ENCODE results near the gene ZC3H6. TPM values are rescaled to one million over a fixed set of nuclear protein-coding genes. Genes with fewer than 3 reads are reported as not detected.

ZC3H6 gene
- total RNA-seq, 1 donor from 2014 or later: 12.0 TPM

DNA sequence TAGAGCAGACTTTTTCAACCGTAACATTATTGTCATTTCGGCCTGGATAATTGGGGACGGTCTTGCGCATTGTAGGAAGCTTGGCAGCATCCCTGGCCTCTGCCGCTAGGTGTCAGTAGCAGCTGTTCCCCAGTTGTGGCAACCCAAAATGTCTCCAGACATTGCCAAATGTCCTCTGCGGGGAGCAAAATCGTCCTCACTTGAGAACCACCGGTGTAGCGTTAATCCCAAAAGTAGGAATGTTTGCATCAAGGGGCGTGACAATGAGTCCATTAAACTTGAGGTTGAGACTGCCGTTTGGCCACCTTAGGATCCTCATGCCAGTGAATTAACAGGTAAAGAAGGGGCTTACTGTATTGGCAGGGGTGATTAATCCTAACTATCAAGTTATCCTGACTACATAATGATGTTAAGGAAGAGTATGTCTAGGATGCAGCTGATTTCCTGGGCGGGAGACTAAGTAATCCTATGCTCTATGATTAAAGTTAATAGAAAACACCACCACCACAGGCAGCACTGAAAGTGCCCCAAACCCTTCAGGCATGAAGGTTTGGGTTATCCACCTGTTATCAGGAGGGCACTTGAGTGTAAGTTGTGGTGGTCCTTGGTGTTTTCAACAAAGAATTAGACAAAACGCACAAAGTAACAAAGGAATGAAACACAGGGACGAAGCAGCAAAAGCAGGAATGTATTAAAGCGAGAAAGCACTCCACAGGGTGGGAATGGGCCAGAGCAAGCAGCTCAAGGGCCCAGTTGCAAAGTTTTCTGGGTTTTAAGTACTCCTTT, 15.7 kb upstream of the ZC3H6 start:
- Histone ChIP-seq H3K4me1 (peaks cover 6% of the 10 kb centered on the region), H3K4me3 (no peak overlapping the region), H3K9me3 (no peaks in the 10 kb centered on the region), H3K27me3 (no peaks in the 10 kb centered on the region), H3K27ac (no peak overlapping the region), H3K36me3 (no peaks in the 10 kb centered on the region)
- intact Hi-C loops (cut with DNase I): loop anchor here (10.0 kb wide), 2 partner anchors 135 to 175 kb away; partner anchors contain the start of gene RGPD8
- DNase-seq (ENCODE audit: extremely low spot score in 2 of 2): no peak
- TF ChIP-seq POLR2A (IDR thresholded peaks at IDR 0.05) (no peak), POLR2AphosphoS5 (IDR thresholded peaks at IDR 0.05; ENCODE audit: insufficient read depth in 1 of 2, low read depth in 1 of 2) (peak in 1 of 2 donors; percentile 37)
- TF ChIP-seq, protein P1, sequence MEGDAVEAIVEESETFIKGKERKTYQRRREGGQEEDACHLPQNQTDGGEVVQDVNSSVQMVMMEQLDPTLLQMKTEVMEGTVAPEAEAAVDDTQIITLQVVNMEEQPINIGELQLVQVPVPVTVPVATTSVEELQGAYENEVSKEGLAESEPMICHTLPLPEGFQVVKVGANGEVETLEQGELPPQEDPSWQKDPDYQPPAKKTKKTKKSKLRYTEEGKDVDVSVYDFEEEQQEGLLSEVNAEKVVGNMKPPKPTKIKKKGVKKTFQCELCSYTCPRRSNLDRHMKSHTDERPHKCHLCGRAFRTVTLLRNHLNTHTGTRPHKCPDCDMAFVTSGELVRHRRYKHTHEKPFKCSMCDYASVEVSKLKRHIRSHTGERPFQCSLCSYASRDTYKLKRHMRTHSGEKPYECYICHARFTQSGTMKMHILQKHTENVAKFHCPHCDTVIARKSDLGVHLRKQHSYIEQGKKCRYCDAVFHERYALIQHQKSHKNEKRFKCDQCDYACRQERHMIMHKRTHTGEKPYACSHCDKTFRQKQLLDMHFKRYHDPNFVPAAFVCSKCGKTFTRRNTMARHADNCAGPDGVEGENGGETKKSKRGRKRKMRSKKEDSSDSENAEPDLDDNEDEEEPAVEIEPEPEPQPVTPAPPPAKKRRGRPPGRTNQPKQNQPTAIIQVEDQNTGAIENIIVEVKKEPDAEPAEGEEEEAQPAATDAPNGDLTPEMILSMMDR (IDR thresholded peaks at IDR 0.05): peak; percentile 71 to 86 (median 85)

DNA sequence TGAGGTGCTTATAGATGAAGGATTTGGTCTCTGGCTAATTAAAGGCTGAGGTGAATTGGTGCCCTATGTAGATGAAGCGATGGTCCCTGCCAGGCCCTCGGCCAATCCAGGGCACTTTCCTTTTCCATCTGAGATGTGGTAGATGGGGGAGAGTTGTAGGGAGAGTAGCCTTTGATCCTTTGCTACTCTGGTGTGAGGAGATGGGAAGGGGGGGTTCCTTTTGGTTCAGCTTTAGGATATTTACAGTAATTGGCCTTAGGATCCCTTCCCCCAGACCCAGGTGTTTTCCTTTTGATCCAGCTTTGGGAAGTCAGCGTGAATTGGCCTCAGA, 15.1 kb upstream of the ZC3H6 start:
- intact Hi-C loops (cut with DNase I): no loop called here
- Histone ChIP-seq H3K4me3 (no peak overlapping the region), H3K4me1 (peaks cover 4% of the 10 kb centered on the region), H3K9me3 (no peaks in the 10 kb centered on the region), H3K27ac (no peak overlapping the region), H3K27me3 (no peaks in the 10 kb centered on the region), H3K36me3 (no peaks in the 10 kb centered on the region)
- no peak for DNase-seq (ENCODE audit: extremely low spot score in 2 of 2)
- TF ChIP-seq POLR2AphosphoS5 (IDR thresholded peaks at IDR 0.05; ENCODE audit: insufficient read depth in 1 of 2, low read depth in 1 of 2): no peak
- TF ChIP-seq, protein P1 (IDR thresholded peaks at IDR 0.05): no peak
- no peak for TF ChIP-seq POLR2A (IDR thresholded peaks at IDR 0.05)

DNA sequence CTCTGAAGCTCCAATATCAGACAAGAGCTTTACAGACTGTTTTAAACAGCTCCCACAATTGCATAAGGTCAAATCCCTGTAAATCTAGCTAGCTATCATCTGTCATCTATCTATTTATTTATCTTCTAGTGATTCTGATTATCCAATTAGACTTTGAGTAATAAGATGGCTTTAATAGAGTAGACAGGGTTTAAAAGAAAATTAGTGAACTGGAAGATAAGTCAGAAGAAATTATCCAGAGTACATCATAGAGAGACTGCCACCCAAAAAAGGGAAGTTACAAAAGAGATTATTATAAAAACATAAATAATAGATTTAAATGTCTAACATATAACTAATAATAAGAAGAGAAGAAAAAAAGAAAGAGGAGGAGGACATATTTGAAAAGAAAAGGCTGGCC, 12.5 kb upstream of the ZC3H6 start:
- no peaks in the 10 kb centered on the region for H3K4me1 ChIP-seq
- DNase-seq (ENCODE audit: extremely low spot score in 2 of 2): no peak
- no peaks in the 10 kb centered on the region for H3K36me3 ChIP-seq
- TF ChIP-seq POLR2AphosphoS5 (IDR thresholded peaks at IDR 0.05; ENCODE audit: insufficient read depth in 1 of 2, low read depth in 1 of 2): no peak
- intact Hi-C loops (cut with DNase I): no loop called here
- no peaks in the 10 kb centered on the region for H3K9me3 ChIP-seq
- no peak overlapping the region for H3K27ac ChIP-seq
- no peaks in the 10 kb centered on the region for H3K27me3 ChIP-seq
- H3K4me3 ChIP-seq: no peak overlapping the region

DNA sequence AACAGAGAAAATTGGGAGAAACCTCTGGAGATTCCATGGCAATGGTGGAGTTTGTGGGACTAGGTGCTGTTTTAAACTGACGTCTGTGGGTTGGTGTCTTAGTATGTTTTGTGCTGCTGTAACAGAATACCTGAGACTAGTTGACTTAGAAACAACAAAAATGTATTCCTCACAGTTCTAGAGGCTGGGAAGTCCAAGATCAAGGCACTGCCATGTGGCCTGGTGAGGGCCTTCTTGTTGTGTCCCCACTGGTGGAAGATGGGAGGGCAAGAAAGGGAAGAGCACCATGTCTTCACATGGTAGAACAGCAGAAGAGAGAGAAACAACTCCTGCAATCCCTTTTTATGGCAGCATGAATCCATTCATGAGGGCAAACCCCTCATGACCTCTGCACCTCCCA, 6.8 kb upstream of the ZC3H6 start:
- DNase-seq (ENCODE audit: extremely low spot score in 2 of 2): no peak
- H3K4me3 ChIP-seq: no peak overlapping the region
- no peaks in the 10 kb centered on the region for H3K9me3 ChIP-seq
- no peaks in the 10 kb centered on the region for H3K36me3 ChIP-seq
- TF ChIP-seq, protein P1 (IDR thresholded peaks at IDR 0.05): no peak
- TF ChIP-seq POLR2A (IDR thresholded peaks at IDR 0.05) (no peak), POLR2AphosphoS5 (IDR thresholded peaks at IDR 0.05; ENCODE audit: insufficient read depth in 1 of 2, low read depth in 1 of 2) (no peak)
- no peak overlapping the region for H3K27ac ChIP-seq
- H3K4me1 ChIP-seq: no peaks in the 10 kb centered on the region
- no peaks in the 10 kb centered on the region for H3K27me3 ChIP-seq
- intact Hi-C loops (cut with DNase I): no loop called here

DNA sequence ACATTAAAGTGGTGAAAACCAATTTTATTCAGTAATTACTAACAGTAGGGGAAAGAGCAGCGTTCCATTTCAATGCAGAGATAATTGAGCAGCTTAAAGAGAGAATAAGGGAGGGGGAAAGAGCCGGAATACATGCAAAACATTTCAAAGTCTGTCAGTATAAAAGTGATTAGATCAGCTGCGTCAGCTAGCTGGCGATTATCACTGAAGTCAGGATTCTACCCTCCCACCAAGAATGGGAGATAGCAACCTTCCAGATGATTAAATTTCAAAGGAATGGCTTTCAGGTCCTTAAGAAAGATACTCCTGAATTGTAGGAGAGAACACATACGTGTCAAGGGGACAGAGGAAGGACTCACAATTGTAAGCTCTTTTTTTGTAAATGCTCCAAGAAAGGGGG, 2.7 kb upstream of the ZC3H6 start:
- DNase-seq (ENCODE audit: extremely low spot score in 2 of 2): no peak
- no peaks in the 10 kb centered on the region for H3K27me3 ChIP-seq
- no peak overlapping the region for H3K4me3 ChIP-seq
- H3K36me3 ChIP-seq: no peaks in the 10 kb centered on the region
- H3K9me3 ChIP-seq: no peaks in the 10 kb centered on the region
- intact Hi-C loops (cut with DNase I): no loop called here
- peaks cover 12% of the 10 kb centered on the region for H3K4me1 ChIP-seq
- TF ChIP-seq POLR2AphosphoS5 (IDR thresholded peaks at IDR 0.05; ENCODE audit: insufficient read depth in 1 of 2, low read depth in 1 of 2): no peak
- TF ChIP-seq, protein P1 (IDR thresholded peaks at IDR 0.05): no peak
- no peak for TF ChIP-seq POLR2A (IDR thresholded peaks at IDR 0.05)
- H3K27ac ChIP-seq: no peak overlapping the region

Measured in vagina (tissue), 2 donors.